H1 (cell line): Measurements from ENCODE around the gene AADAC. TPM values are rescaled to one million over a fixed set of nuclear protein-coding genes. Genes with fewer than 3 reads are reported as not detected.
A peak's percentile ranks its signal among the peaks of the same experiment; 100 is the strongest.

Experiments
- CTCF ChIA-PET: fragments of 300-600 bp; sonication (Branson Sonifier 250); formaldehyde crosslinking; loops from one replicate; lab custom pipeline; 2021; ENCODE audit not compliant: partially characterized antibody; lab: Charles Lee
- POLR2A ChIA-PET: fragments of 300-600 bp; sonication (Branson Sonifier 250); formaldehyde crosslinking; loops from one replicate; lab custom pipeline; 2021; ENCODE audit warnings: inconsistent platforms; ENCODE audit not compliant: partially characterized antibody; lab: Charles Lee
- DNase-seq, 2 experiments: peaks; one replicate each; pipeline versions ENCODE4 v3.0.0 to v3.0.0-alpha.2; 2010 to 2022; ENCODE audit warnings: low spot score in 2 of 2, low read depth in 1 of 2, mixed read lengths in 1 of 2
- FAIRE-seq: peaks from 2 replicates; lab custom pipeline; 2011; peaks lifted over from hg19 to GRCh38; lab: Jason Lieb, UNC
- H2AFZ ChIP-seq: 2 replicates; pipeline ENCODE4 v1.8.1; 2012; ENCODE audit warnings: low read length, inconsistent platforms
- H2AK5ac ChIP-seq: 2 replicates; pipeline ENCODE4 v1.6.1; 2013; ENCODE audit warnings: low read depth, low read length
- H2BK120ac ChIP-seq: replicated peaks from 2 replicates; pipeline ENCODE3; 2013; ENCODE audit warnings: low read depth, low read length, inconsistent platforms
- H2BK12ac ChIP-seq: 2 replicates; pipeline ENCODE4 v1.6.1; 2013; ENCODE audit warnings: low read depth, low read length
- H2BK15ac ChIP-seq: 2 replicates; pipeline ENCODE4 v1.6.1; 2013; ENCODE audit warnings: low read length
- H2BK20ac ChIP-seq: 2 replicates; pipeline ENCODE4 v1.6.1; 2013; ENCODE audit warnings: low read length
- H2BK5ac ChIP-seq: 2 replicates; pipeline ENCODE4 v1.6.1; 2013; ENCODE audit warnings: low read depth, low read length
- H3K14ac ChIP-seq: 2 replicates; pipeline ENCODE4 v1.6.1; 2013; ENCODE audit warnings: inconsistent platforms; ENCODE audit not compliant: insufficient read length
- H3K18ac ChIP-seq: 2 replicates; pipeline ENCODE4 v1.6.1; 2013; ENCODE audit warnings: low read length; ENCODE audit errors: extremely low read depth
- H3K23ac ChIP-seq: 2 replicates; pipeline ENCODE4 v1.6.1; 2013; ENCODE audit warnings: inconsistent platforms; ENCODE audit not compliant: insufficient read length
- H3K23me2 ChIP-seq: 2 replicates; pipeline ENCODE4 v1.6.1; 2013; ENCODE audit warnings: low read depth, low read length
- H3K27ac ChIP-seq: 2 replicates; pipeline ENCODE4 v1.6.1; 2011; ENCODE audit warnings: low read depth, low read length, inconsistent platforms
- H3K27me3 ChIP-seq, 4 experiments: replicated peaks in 1 of 4; 1 replicate in 1 of 4; 2 replicates in 3 of 4; pipeline versions ENCODE4 v1.6.1 to v1.8.1; 2011 to 2013; ENCODE audit warnings: low read length in 3 of 4, mild to moderate bottlenecking in 3 of 4, inconsistent platforms in 2 of 4, mixed read lengths in 2 of 4, moderate library complexity in 1 of 4; ENCODE audit not compliant: control insufficient read depth in 3 of 4, insufficient read depth in 3 of 4; ENCODE audit errors: extremely low read depth in 1 of 4
- H3K36me3 ChIP-seq, 4 experiments: 2 replicates each; pipeline versions ENCODE4 v1.6.1 to v1.8.1; 2011 to 2013; ENCODE audit warnings: mild to moderate bottlenecking in 4 of 4, low read length in 3 of 4, moderate library complexity in 2 of 4, control low read depth in 1 of 4, inconsistent platforms in 1 of 4; ENCODE audit not compliant: insufficient read depth in 4 of 4, control insufficient read depth in 2 of 4
- H3K4ac ChIP-seq: replicated peaks from 2 replicates; pipeline ENCODE3; 2013; ENCODE audit warnings: low read length, low read depth, mixed read lengths, inconsistent platforms; ENCODE audit not compliant: insufficient read length
- H3K4me1 ChIP-seq, 4 experiments: replicated peaks in 1 of 4; 1 replicate in 1 of 4; 2 replicates in 3 of 4; pipeline versions ENCODE4 v1.6.1 to v1.8.1; 2011 to 2013; ENCODE audit warnings: low read length in 3 of 4, inconsistent platforms in 2 of 4, mixed read lengths in 1 of 4; ENCODE audit not compliant: insufficient read depth in 4 of 4, control insufficient read depth in 3 of 4
- H3K4me2 ChIP-seq, 2 experiments: 2 replicates each; pipeline versions ENCODE4 v1.6.1 to v1.8.1; 2011 to 2013; ENCODE audit warnings: low read depth in 2 of 2, low read length in 2 of 2, control low read depth in 1 of 2, inconsistent platforms in 1 of 2, mild to moderate bottlenecking in 1 of 2; ENCODE audit not compliant: insufficient read depth in 1 of 2
- H3K4me3 ChIP-seq, 4 experiments: fragments of 200-600, 300-600 bp in 1 of 4; sonication (generic), shearing (Covaris generic), sonication (Bioruptor Twin) in 1 of 4; 2 replicates each; pipeline versions ENCODE4 v1.5.1 to v1.8.1; 2011 to 2016; ENCODE audit warnings: low read length in 4 of 4, low read depth in 3 of 4, control low read depth in 2 of 4, inconsistent platforms in 2 of 4, mild to moderate bottlenecking in 2 of 4, mixed read lengths in 1 of 4, moderate library complexity in 1 of 4; ENCODE audit not compliant: insufficient read depth in 2 of 4; ENCODE audit errors: extremely low read depth in 1 of 4
- H3K56ac ChIP-seq: replicated peaks from 2 replicates; pipeline ENCODE3; 2013; ENCODE audit warnings: low read depth, mild to moderate bottlenecking, mixed read lengths, low read length, inconsistent platforms; ENCODE audit not compliant: insufficient read length
- H3K79me1 ChIP-seq: 2 replicates; pipeline ENCODE4 v1.6.1; 2013; ENCODE audit warnings: low read depth, low read length, control low read depth
- H3K79me2 ChIP-seq, 2 experiments: 2 replicates each; pipeline versions ENCODE4 v1.6.1 to v1.8.1; 2012 to 2013; ENCODE audit warnings: low read length in 2 of 2, mild to moderate bottlenecking in 2 of 2, inconsistent platforms in 1 of 2; ENCODE audit not compliant: insufficient read depth in 2 of 2, control insufficient read depth in 1 of 2
- H3K9ac ChIP-seq, 4 experiments: replicated peaks in 1 of 4; 1 replicate in 1 of 4; 2 replicates in 3 of 4; pipeline versions ENCODE4 v1.6.1 to v1.8.1; 2011 to 2013; ENCODE audit warnings: low read depth in 3 of 4, low read length in 3 of 4, control low read depth in 2 of 4, mild to moderate bottlenecking in 2 of 4, moderate library complexity in 2 of 4, inconsistent platforms in 1 of 4; ENCODE audit errors: extremely low read depth in 1 of 4
- H3K9me3 ChIP-seq, 2 experiments: 2 replicates each; pipeline versions ENCODE4 v1.6.1 to v1.8.1; 2012 to 2013; ENCODE audit warnings: mild to moderate bottlenecking in 2 of 2, moderate library complexity in 2 of 2, control low read depth in 1 of 2, inconsistent platforms in 1 of 2, low read depth in 1 of 2, low read length in 1 of 2, mixed read lengths in 1 of 2; ENCODE audit not compliant: insufficient read depth in 2 of 2
- H4K20me1 ChIP-seq, 2 experiments: replicated peaks in 1 of 2; 2 replicates each; pipeline versions ENCODE3 to v1.8.1; 2011 to 2013; ENCODE audit warnings: inconsistent platforms in 2 of 2, low read length in 2 of 2, mild to moderate bottlenecking in 1 of 2; ENCODE audit not compliant: insufficient read depth in 2 of 2, control insufficient read depth in 1 of 2
- H4K5ac ChIP-seq: 2 replicates; pipeline ENCODE4 v1.6.1; 2013; ENCODE audit warnings: low read length, low read depth, mixed read lengths, inconsistent platforms; ENCODE audit not compliant: insufficient read length
- H4K8ac ChIP-seq: 2 replicates; pipeline ENCODE4 v1.8.0; 2013; ENCODE audit warnings: mild to moderate bottlenecking, moderate library complexity, low read length, inconsistent platforms; ENCODE audit not compliant: insufficient read depth; ENCODE audit errors: extremely low read depth
- H4K91ac ChIP-seq: replicated peaks from 2 replicates; pipeline ENCODE3; 2013; ENCODE audit warnings: low read length, mixed read lengths, inconsistent platforms; ENCODE audit not compliant: insufficient read length
- EP300 ChIP-seq, 2 experiments: IDR thresholded peaks; 1 replicate in 1 of 2; 2 replicates in 1 of 2; pipeline ENCODE4 v1.6.1; 2011 to 2012; ENCODE audit warnings: low read depth in 2 of 2, low read length in 2 of 2, mild to moderate bottlenecking in 2 of 2, borderline replicate concordance in 1 of 2, inconsistent platforms in 1 of 2, moderate library complexity in 1 of 2
- RAD21 ChIP-seq, 2 experiments: IDR thresholded peaks in 1 of 2; conservative IDR thresholded peaks in 1 of 2; 2 replicates each; pipeline ENCODE4 v1.6.1; 2011; ENCODE audit warnings: low read depth in 2 of 2, low read length in 2 of 2, improper control_type of control experiment in 1 of 2, inconsistent platforms in 1 of 2, mild to moderate bottlenecking in 1 of 2, moderate library complexity in 1 of 2
- SIRT6 ChIP-seq: IDR thresholded peaks from one replicate; pipeline ENCODE4 v1.7.1; 2012; ENCODE audit warnings: low read length, inconsistent platforms
- WGBS, 2 experiments: shearing (Covaris generic) in 1 of 2; methylation state at CpG; one replicate each; pipeline versions ENCODE4 v1.1.6 to v1.1.7; 2013 to 2015; ENCODE audit warnings: low lambda C conversion rate in 2 of 2, mixed read lengths in 2 of 2, inconsistent platforms in 1 of 2, low coverage in 1 of 2, missing lambda C conversion rate in 1 of 2; ENCODE audit not compliant: insufficient replicate concordance in 2 of 2, insufficient coverage in 1 of 2, insufficient read length in 1 of 2; ENCODE audit errors: extremely low coverage in 1 of 2, missing lambda C conversion rate in 1 of 2; 5-methylcytosine and 5-hydroxymethylcytosine counted together
- polyA plus RNA-seq, 7 experiments: library from polyadenylated mRNA; depleted of rRNA in 3 of 7; stranded (reverse) in 5 of 7; unstranded in 2 of 7; fragments of >200 nt in 5 of 7; fragments of 200-250 nt in 2 of 7; gene quantifications; 1 replicate in 5 of 7; 2 replicates in 1 of 7; 4 replicates in 1 of 7; pipeline versions ENCODE4 v1.2.1 to v1.2.3, GENCODE V29; 2011 to 2013; ENCODE audit warnings: missing spikeins in 2 of 7, mixed read lengths in 2 of 7
- total RNA-seq: library from RNA; stranded (reverse); fragmentation: NEBNext Ultra II Directional; extraction: Animal tissue kit (Norgen Biotek cat#: 25700); gene quantifications from 2 replicates; pipeline ENCODE4 v1.2.1, GENCODE V29; 2021
- TF ChIP-seq, protein P1 (sequence below), 3 experiments: IDR thresholded peaks; 1 replicate in 2 of 3; 2 replicates in 1 of 3; pipeline versions ENCODE4 v1.5.1 to v1.6.1; 2011; ENCODE audit warnings: low read length in 3 of 3, mild to moderate bottlenecking in 3 of 3, inconsistent platforms in 2 of 3, low read depth in 1 of 3, moderate library complexity in 1 of 3; ENCODE audit not compliant: insufficient read depth in 1 of 3; ENCODE audit errors: control extremely low read depth in 1 of 3

AADAC gene
- total and polyA plus RNA-seq, 2 of the 8 experiments (the other 6 are each of a cell fraction or from before 2014, with no cell fraction given) = not detected

DNA sequence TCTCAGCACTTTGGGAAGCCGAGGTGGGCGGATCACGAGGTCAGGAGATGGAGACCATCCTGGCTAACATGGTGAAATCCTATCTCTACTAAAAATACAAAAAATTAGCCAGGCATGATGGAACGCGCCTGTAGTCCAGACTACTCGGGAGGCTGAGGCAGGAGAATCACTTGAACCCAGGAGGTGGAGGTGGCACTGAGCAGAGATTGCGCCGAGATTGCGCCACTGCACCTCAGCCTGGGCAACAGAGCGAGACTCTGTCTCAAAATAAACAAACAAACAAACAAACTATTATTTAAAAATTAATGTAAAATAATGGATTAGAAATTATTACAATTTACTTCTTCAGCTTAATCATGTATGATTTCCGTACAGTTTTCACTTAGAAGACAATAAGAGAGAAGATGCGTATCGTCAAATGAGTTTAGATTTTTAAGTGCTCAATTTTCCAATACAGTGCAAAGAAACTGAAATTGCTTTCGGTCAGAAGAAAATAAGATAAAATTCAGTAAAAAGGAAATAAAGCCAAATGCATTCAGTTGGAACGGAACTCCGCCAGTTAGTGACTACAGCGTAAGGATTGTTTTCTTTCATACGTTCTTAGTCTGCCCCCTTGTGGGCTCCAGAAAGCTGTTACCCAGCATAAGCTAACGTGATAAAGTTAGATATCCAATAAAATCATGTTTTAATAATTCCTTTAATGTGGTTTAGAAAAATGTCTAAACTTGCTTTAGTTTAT lies 24.8 kb downstream of the AADAC start:
- Histone ChIP-seq H2AFZ (no peak overlapping the region), H4K8ac (no peak overlapping the region), H3K23me2 (no peaks in the 10 kb centered on the region), H3K4me3 (no peak overlapping the region), H3K27ac (no peak overlapping the region), H3K56ac (no peak overlapping the region), H3K9me3 (no peaks in the 10 kb centered on the region), H3K27me3 (peaks cover 0 to 1% (median 0%) of the 10 kb centered on the region in 4 experiments; a peak in 1 of 7 replicates), H3K4ac (no peak overlapping the region), H3K4me2 (no peak overlapping the region), H3K14ac (no peak overlapping the region), H3K4me1 (0 out of 7 replicates have a peak, but pooled peaks cover 0 to 3% (median 0%) of the 10 kb centered on the region in 4 experiments), H3K23ac (no peak overlapping the region), H2BK12ac (no peak overlapping the region), H3K18ac (no peak overlapping the region), H2BK120ac (no peak overlapping the region), H4K5ac (no peak overlapping the region), H3K79me2 (no peaks in the 10 kb centered on the region), H2BK20ac (no peak overlapping the region), H2BK5ac (no peak overlapping the region), H4K20me1 (no peaks in the 10 kb centered on the region), H4K91ac (no peak overlapping the region), H3K36me3 (no peaks in the 10 kb centered on the region), H2AK5ac (no peak overlapping the region), H2BK15ac (no peak overlapping the region), H3K79me1 (no peaks in the 10 kb centered on the region), H3K9ac (no peak overlapping the region)
- WGBS, 2 experiments = 75% methylated on average over 19 of the region's 19 CpGs; no CpG with 5 or more reads in 1 of the 2 experiments
- FAIRE-seq (peak; percentile 42), DNase-seq (no peak)
- TF ChIP-seq SIRT6 = no peak
- TF ChIP-seq RAD21 (IDR thresholded peaks at IDR 0.05 in 1 of 2, conservative IDR thresholded peaks at IDR 0.05 in 1 of 2; ENCODE audit: low read depth in 2 of 2, low read length in 2 of 2) = peak; percentile 90 to 91
- TF ChIP-seq, protein P1, sequence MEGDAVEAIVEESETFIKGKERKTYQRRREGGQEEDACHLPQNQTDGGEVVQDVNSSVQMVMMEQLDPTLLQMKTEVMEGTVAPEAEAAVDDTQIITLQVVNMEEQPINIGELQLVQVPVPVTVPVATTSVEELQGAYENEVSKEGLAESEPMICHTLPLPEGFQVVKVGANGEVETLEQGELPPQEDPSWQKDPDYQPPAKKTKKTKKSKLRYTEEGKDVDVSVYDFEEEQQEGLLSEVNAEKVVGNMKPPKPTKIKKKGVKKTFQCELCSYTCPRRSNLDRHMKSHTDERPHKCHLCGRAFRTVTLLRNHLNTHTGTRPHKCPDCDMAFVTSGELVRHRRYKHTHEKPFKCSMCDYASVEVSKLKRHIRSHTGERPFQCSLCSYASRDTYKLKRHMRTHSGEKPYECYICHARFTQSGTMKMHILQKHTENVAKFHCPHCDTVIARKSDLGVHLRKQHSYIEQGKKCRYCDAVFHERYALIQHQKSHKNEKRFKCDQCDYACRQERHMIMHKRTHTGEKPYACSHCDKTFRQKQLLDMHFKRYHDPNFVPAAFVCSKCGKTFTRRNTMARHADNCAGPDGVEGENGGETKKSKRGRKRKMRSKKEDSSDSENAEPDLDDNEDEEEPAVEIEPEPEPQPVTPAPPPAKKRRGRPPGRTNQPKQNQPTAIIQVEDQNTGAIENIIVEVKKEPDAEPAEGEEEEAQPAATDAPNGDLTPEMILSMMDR (IDR thresholded peaks at IDR 0.05; ENCODE audit: control extremely low read depth in 1 of 3, insufficient read depth in 1 of 3, low read depth in 1 of 3, low read length in 3 of 3) = peak in 2 of 3 experiments; percentile 71 to 74; a peak in 3 of 4 replicates
- TF ChIP-seq EP300 (IDR thresholded peaks at IDR 0.05; ENCODE audit: borderline replicate concordance in 1 of 2, low read depth in 2 of 2, low read length in 2 of 2) = no peak
- CTCF ChIA-PET = interaction anchor here (0.6 to 5.4 kb wide), 23 partner anchors 10 to 671 kb away, joined by 3 to 82 read pairs (median 4); partner anchors contain the start of gene IGSF10
- POLR2A ChIA-PET = no interaction called here
